ENCODE data around the gene FRYL.

FRYL gene

DNA sequence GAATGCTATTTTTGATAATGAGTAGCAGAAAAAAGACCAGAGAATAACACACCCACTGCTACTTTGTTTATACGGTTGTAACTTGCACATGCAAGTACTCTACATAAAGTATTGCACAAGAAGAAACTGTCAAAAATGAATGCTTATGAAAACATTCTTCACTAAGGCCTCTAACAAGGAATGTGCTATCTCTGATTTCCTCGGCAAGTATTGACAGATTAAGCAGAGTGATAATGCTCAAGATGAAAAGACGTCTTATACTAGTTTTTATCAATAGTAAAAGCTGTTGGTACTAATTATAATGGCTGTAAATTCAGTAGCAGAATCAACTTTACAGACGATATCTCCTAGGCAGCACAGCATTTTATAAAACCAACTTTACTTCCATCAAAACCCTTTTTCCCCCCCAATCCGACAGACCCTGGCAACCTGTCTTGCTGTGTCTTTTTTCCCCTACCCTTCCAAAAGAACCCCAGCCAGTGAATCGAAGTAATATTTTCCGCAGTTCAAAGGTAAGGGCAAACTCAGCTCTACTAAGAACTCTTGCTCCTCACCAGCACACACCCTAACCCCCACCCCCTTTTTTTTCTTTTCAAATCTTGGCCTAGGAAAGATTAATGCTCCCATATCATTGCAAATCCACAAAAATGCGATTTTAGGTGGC lies 1.5 kb downstream of the FRYL start:
- DNase-seq (ENCODE audit: low spot score), result peak; percentile 14
- in situ Hi-C loops (cut with MboI; ENCODE audit: low pct_unique_long_range_greater_than_20kb, low sequenced_read_pairs, unreplicated experiment), result no loop called here
- TF ChIP-seq, protein P1, sequence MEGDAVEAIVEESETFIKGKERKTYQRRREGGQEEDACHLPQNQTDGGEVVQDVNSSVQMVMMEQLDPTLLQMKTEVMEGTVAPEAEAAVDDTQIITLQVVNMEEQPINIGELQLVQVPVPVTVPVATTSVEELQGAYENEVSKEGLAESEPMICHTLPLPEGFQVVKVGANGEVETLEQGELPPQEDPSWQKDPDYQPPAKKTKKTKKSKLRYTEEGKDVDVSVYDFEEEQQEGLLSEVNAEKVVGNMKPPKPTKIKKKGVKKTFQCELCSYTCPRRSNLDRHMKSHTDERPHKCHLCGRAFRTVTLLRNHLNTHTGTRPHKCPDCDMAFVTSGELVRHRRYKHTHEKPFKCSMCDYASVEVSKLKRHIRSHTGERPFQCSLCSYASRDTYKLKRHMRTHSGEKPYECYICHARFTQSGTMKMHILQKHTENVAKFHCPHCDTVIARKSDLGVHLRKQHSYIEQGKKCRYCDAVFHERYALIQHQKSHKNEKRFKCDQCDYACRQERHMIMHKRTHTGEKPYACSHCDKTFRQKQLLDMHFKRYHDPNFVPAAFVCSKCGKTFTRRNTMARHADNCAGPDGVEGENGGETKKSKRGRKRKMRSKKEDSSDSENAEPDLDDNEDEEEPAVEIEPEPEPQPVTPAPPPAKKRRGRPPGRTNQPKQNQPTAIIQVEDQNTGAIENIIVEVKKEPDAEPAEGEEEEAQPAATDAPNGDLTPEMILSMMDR (IDR thresholded peaks at IDR 0.05; ENCODE audit: extremely low read depth, insufficient read depth, missing control alignments), result no peak

DNA sequence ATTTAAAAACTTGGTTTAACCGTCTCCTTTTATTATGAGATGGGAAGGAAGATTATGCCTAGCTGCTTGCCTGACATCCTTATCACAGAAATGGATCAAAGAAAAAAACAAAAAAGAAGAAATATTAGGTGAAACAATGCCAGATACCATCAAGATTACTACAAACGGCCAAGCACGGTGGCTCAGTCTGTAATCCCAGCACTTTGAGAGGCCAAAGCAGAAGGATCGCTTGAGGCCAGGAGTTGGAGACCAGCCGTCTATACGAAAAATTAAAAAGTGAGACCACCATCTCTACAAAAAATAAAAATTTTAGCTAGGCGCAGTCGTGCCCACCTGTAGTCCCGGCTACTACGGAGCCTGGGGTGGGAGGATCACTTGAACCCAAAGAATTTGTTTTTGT lies 2.3 kb downstream of the FRYL start:
- TF ChIP-seq, protein P1 (IDR thresholded peaks at IDR 0.05; ENCODE audit: extremely low read depth, insufficient read depth, missing control alignments), result no peak
- in situ Hi-C loops (cut with MboI; ENCODE audit: low pct_unique_long_range_greater_than_20kb, low sequenced_read_pairs, unreplicated experiment), result no loop called here
- no peak for DNase-seq (ENCODE audit: low spot score)

DNA sequence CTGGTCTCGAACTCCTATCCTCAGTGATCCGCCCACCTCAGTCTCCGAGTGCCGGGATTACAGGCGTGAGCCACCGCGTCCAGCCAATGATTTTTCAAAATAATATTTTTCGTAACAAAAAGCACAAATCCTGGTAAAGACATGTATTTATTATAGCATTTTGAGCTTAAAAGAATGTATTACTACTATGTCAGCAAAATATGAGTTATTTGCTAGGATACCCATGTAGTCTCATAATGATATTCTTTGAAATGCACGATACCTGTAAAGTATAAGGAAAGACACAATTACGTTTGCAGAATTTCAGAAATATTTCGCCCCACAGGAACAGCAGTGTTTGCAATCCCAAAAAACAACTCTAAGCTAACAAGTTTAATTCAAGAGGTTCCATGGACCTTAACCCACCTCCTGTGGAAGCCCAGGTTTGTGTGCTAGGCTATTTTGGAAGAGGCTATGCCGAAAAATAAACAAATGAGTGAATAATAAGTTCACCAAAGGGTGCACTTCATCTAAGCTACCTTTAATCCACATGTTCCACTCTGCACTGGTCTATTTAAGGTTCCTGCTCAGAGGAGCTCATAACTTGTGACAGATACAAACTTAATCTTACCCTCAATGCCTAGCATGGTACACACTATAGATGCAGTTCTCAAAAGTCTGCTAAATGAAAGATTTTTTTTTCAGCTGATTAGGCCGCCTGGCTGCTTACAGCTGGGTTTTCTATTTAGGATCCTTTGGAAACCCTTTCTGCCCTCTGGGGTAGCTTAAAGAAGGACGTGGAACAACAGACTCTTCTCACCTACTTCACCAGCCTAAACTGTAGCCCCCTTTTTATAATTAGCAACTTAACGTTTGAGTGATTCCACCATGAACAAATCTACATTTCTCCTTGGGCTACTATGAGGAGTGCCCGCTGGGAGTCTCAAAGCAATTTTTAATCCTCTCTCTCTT lies 5.0 kb downstream of the FRYL start:
- in situ Hi-C loops (cut with MboI; ENCODE audit: low pct_unique_long_range_greater_than_20kb, low sequenced_read_pairs, unreplicated experiment), result no loop called here
- DNase-seq (ENCODE audit: low spot score), result no peak
- TF ChIP-seq, protein P1 (IDR thresholded peaks at IDR 0.05; ENCODE audit: extremely low read depth, insufficient read depth, missing control alignments), result no peak

DNA sequence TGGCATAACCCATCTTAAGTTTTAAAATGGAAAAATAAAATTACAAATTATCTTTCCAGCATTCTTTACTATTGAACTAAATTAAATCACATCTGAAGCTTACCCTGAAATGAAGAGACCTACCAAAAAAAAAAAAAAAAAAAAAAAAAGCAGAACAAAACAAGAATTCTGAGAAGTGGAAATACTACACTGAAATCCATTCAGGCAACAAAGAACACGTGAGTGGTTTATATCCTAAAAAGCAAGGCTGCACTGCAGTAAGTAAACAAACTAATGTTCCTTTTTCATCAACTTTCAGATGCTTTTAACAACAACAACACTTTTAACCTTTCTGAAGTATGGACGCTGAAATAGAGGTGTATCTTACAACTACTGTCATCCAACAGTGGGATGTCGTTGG lies 7.5 kb downstream of the FRYL start:
- in situ Hi-C loops (cut with MboI; ENCODE audit: low pct_unique_long_range_greater_than_20kb, low sequenced_read_pairs, unreplicated experiment), result no loop called here
- DNase-seq (ENCODE audit: low spot score), result no peak
- TF ChIP-seq, protein P1 (IDR thresholded peaks at IDR 0.05; ENCODE audit: extremely low read depth, insufficient read depth, missing control alignments), result no peak

DNA sequence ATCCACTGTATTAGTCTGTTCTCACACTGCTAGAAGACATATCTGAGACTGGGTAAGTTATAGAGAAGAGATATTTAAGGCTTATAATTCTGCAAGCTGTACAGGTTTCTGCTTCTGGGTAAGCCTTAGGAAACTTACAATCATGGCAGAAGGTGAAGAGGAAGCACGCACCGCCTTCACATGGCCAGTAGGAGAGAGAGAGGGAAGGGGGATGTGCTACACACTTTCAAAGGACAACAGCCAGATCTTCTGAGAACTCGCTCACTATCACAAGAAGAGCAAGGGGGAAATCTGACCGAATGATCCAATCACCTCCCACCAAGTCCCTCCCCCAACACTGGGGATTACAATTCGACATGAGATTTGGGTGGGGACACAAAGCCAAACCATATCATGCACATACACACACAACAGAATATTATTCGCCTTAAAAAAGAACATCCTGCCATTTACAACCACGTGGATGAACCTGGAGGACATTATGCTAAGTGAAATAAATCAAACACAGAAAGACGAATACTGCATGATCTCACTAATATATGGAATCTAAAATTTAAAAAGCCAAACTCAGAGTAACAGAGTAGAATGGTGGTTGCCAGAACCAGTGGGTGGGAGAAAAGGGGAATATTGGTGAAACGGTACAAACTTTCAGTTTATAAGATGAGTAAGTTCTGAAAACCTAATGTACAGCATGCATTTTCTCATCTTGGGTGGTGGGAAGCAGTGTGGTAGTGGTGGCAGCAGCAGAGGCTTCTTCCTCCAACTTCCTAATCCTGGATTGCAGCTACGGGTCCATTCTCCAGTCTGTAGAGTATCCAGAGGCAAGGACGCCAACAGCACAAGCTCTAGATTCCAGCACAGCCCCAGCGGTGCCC lies 12.8 kb downstream of the FRYL start:
- in situ Hi-C loops (cut with MboI; ENCODE audit: low pct_unique_long_range_greater_than_20kb, low sequenced_read_pairs, unreplicated experiment), result no loop called here
- no peak for DNase-seq (ENCODE audit: low spot score)
- TF ChIP-seq, protein P1 (IDR thresholded peaks at IDR 0.05; ENCODE audit: extremely low read depth, insufficient read depth, missing control alignments), result no peak

DNA sequence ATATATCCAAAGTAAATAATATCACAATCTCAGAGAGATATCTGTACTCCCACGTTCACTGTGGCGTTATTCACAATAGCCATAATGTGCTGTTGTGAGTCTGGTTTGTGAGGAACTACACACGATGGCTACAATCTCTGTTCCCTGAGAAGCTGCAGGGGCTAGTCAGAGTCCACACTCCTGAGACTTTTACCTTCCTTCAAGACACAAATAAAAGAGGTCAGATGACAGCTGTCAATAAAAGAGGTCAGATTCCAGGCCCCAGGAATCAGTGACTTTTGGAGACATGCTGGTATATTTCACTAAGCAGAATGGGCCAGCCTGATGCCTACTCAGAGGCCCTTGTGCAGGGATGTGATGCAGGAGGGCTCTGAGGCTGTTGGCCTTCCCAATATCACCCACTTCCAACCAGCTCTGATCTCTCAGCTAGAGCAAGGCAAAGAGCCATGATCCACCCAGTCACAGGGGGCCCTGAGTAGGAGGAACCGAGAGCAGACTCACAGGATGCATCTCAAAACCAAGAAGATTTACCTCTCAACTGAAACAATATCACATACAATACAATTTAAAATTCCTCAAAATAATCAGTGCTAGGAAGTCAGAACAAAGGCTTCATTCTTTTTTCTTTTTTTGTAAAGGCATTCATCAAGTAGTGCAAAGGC lies 13.8 kb downstream of the FRYL start:
- TF ChIP-seq, protein P1 (IDR thresholded peaks at IDR 0.05; ENCODE audit: extremely low read depth, insufficient read depth, missing control alignments), result no peak
- in situ Hi-C loops (cut with MboI; ENCODE audit: low pct_unique_long_range_greater_than_20kb, low sequenced_read_pairs, unreplicated experiment), result no loop called here
- DNase-seq (ENCODE audit: low spot score), result no peak

All from GM13977 (cell line).